ENCODE results near the gene CDH5.
"Not testable (repeated sequence)": the region's sequence is repeated elsewhere in the genome, so short reads cannot be mapped to it uniquely, and the experiment has no call there.

DNA sequence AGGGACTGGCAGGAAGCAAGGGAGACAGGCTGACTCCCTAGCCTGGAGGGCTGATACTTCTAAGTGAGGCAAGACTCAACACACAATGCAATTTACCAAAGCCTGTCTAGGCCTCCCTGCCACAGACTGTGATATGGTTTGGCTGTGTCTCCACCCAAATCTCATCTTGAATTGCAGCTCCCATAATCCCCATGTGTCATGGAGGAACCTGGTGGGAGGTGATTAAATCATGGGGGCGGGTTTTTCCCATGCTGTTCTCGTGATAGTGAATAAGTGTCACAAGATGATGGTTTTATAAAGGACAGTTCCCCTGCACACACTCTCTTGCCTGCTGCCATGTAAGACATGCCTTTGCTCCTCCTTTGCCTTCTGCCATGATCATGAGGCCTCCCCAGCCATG, 35.0 kb upstream of the CDH5 start:
- TF ChIP-seq, protein P1, sequence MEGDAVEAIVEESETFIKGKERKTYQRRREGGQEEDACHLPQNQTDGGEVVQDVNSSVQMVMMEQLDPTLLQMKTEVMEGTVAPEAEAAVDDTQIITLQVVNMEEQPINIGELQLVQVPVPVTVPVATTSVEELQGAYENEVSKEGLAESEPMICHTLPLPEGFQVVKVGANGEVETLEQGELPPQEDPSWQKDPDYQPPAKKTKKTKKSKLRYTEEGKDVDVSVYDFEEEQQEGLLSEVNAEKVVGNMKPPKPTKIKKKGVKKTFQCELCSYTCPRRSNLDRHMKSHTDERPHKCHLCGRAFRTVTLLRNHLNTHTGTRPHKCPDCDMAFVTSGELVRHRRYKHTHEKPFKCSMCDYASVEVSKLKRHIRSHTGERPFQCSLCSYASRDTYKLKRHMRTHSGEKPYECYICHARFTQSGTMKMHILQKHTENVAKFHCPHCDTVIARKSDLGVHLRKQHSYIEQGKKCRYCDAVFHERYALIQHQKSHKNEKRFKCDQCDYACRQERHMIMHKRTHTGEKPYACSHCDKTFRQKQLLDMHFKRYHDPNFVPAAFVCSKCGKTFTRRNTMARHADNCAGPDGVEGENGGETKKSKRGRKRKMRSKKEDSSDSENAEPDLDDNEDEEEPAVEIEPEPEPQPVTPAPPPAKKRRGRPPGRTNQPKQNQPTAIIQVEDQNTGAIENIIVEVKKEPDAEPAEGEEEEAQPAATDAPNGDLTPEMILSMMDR (IDR thresholded peaks at IDR 0.05; ENCODE audit: extremely low read depth in 1 of 2, insufficient read depth in 1 of 2, low read depth in 1 of 2, low read length in 2 of 2), result not testable (repeated sequence)
- not testable (repeated sequence) for TF ChIP-seq POLR2A (IDR thresholded peaks at IDR 0.05; ENCODE audit: low read depth, low read length); POLR2AphosphoS5 (IDR thresholded peaks at IDR 0.05; ENCODE audit: insufficient read depth, low read depth, low read length); JUN (IDR thresholded peaks at IDR 0.05; ENCODE audit: borderline replicate concordance, insufficient read depth, insufficient read length, low read depth); EZH2 (IDR thresholded peaks at IDR 0.05; ENCODE audit: borderline replicate concordance, low read depth, low read length, severe bottlenecking); MYC (IDR thresholded peaks at IDR 0.05; ENCODE audit: low read depth, low read length); GATA2 (IDR thresholded peaks at IDR 0.05; ENCODE audit: insufficient read depth, insufficient read length, low read depth, low read length); FOS (IDR thresholded peaks at IDR 0.05; ENCODE audit: borderline replicate concordance, insufficient read depth, low read length)
- TF ChIP-seq, protein P2, sequence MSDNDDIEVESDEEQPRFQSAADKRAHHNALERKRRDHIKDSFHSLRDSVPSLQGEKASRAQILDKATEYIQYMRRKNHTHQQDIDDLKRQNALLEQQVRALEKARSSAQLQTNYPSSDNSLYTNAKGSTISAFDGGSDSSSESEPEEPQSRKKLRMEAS (IDR thresholded peaks at IDR 0.05; ENCODE audit: insufficient read depth, insufficient read length), result not testable (repeated sequence)

Measured in endothelial cell of umbilical vein (primary cell).